Right lobe of liver (tissue), 4 donors: ENCODE data around the gene OR8U1.

Experiments
- POLR2A ChIP-seq: fragments of 450-650 bp; IDR thresholded peaks from one replicate; pipeline ENCODE4 v1.6.1; 2017; ENCODE audit warnings: antibody characterized with exemption, mild to moderate bottlenecking
- TF ChIP-seq, protein P1 (sequence below), 4 donors: fragments of 200-600 bp in 3 of 4; fragments of 450-650 bp in 1 of 4; IDR thresholded peaks; one replicate each; pipeline versions ENCODE4 v1.5.1 to v1.8.0; 2016 to 2022; ENCODE audit warnings: antibody characterized with exemption in 4 of 4, mild to moderate bottlenecking in 2 of 4
- donor health status: DM: no; HTN: no; CAD: no.
- donor health status: DM: no; HTN: no; CAD: no.
- donor health status: DM: no; HTN: yes; CAD: no.

DNA sequence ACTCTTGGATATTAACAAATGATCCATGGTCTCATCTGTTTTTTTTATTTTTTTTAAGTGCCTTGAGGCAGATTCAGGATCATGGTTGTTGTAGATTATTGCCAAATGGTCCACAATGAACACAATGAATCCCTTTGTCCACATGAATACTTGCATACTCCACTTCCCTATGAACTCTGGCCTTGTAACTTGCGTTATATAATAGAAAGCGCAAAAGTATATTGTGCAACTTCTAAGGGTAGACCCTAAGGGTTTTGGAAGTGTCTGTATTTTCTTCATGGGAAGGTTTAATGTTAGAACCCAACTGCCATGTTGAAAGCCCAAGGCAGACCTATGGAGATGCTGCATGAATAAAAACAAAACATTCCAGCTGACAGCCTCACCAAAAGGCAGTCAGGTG is 29.0 kb downstream of the OR8U1 start:
- TF ChIP-seq, protein P1, sequence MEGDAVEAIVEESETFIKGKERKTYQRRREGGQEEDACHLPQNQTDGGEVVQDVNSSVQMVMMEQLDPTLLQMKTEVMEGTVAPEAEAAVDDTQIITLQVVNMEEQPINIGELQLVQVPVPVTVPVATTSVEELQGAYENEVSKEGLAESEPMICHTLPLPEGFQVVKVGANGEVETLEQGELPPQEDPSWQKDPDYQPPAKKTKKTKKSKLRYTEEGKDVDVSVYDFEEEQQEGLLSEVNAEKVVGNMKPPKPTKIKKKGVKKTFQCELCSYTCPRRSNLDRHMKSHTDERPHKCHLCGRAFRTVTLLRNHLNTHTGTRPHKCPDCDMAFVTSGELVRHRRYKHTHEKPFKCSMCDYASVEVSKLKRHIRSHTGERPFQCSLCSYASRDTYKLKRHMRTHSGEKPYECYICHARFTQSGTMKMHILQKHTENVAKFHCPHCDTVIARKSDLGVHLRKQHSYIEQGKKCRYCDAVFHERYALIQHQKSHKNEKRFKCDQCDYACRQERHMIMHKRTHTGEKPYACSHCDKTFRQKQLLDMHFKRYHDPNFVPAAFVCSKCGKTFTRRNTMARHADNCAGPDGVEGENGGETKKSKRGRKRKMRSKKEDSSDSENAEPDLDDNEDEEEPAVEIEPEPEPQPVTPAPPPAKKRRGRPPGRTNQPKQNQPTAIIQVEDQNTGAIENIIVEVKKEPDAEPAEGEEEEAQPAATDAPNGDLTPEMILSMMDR (IDR thresholded peaks at IDR 0.05), result no peak
- TF ChIP-seq POLR2A, result no peak
